Testis (tissue), 3 donors: ENCODE measurements around the gene DPYD. TPM values are rescaled to one million over a fixed set of nuclear protein-coding genes. Genes with fewer than 3 reads are reported as not detected.

ENCODE experiments used
- DNase-seq: peaks from one replicate; pipeline ENCODE4 v3.0.0-alpha.2; 2019
- H3K27ac ChIP-seq, 2 donors: fragments of 200-600 bp; sonication (generic); one replicate each; pipeline ENCODE4 v1.5.1; 2019
- H3K27me3 ChIP-seq: fragments of 200-600 bp; sonication (generic); one replicate; pipeline ENCODE4 v1.5.1; 2019
- H3K36me3 ChIP-seq: fragments of 200-600 bp; sonication (generic); one replicate; pipeline ENCODE4 v1.5.1; 2017; ENCODE audit warnings: low read depth; ENCODE audit errors: missing control alignments
- H3K4me1 ChIP-seq: fragments of 200-600 bp; sonication (generic); one replicate; pipeline ENCODE4 v1.5.1; 2019
- H3K4me3 ChIP-seq, 2 donors: fragments of 200-600 bp; sonication (generic); one replicate each; pipeline ENCODE4 v1.5.1; 2017 to 2019
- H3K9me3 ChIP-seq: fragments of 200-600 bp; sonication (generic); one replicate; pipeline ENCODE4 v1.5.1; 2017
- POLR2A ChIP-seq: fragments of 450-650 bp; IDR thresholded peaks from one replicate; pipeline ENCODE4 v1.6.1; 2017; ENCODE audit warnings: antibody characterized with exemption, mild to moderate bottlenecking, moderate library complexity
- WGBS, 2 donors: methylation state at CpG; one replicate each; pipeline ENCODE4 v1.1.5; 2018; 5-methylcytosine and 5-hydroxymethylcytosine counted together
- intact Hi-C: fragments of 100-400 bp; cut with DNase I; formaldehyde crosslinking; loops from one replicate; pipeline ENCODE4 v1.15.1; 2023; ENCODE audit warnings: low total_unique reads
- polyA plus RNA-seq: library from polyadenylated mRNA; stranded (reverse); fragments of 350-450 nt; fragmentation: Illumina TruSeq; extraction: RNeasy Lipid Tissue Mini Kit (QIAGEN cat#74804); gene quantifications from one replicate; pipeline ENCODE4 v1.2.3, GENCODE V29; 2014; ENCODE audit warnings: low read depth, low replicate concordance; ENCODE audit not compliant: insufficient read depth
- total RNA-seq, 2 donors: library from RNA; depleted of rRNA; stranded (reverse); fragments of >200 nt; gene quantifications; one replicate each; pipeline ENCODE4 v1.2.3, GENCODE V29; 2016
- TF ChIP-seq, protein P1 (sequence below), 3 experiments: fragments of 450-650 bp in 2 of 3; fragments of 200-600 bp in 1 of 3; sonication (generic) in 1 of 3; IDR thresholded peaks; one replicate each; pipeline ENCODE4 v1.5.1; 2016 to 2019; ENCODE audit warnings: antibody characterized with exemption in 3 of 3, mild to moderate bottlenecking in 2 of 3, moderate library complexity in 1 of 3

The DPYD gene
- total and polyA plus RNA-seq, 3 donors from 2014 or later: 6.7 to 14.7 (median 11.5) TPM

DNA sequence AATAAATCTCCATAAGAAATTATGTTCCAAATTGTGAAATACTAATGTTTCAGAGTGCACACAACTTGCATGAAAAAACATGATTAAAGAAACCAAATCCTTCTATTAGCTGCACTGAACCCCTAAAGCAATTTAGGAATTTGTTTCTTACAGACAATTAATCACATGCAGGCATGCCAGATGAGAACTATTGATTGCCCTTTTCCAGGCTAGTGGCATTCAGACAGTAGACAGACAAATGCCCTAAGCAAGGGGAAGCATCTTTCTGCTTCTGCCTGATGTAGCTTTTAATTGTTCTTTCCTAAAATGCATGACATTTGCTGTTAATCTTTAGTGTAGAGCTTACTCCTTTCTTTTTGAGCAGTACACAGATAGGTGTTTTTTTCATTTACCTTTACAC lies 229.5 kb downstream of the DPYD start:
- DNase-seq: no peak
- intact Hi-C loops: no loop called here
- no peaks in the 10 kb centered on the region for H3K36me3 ChIP-seq

DNA sequence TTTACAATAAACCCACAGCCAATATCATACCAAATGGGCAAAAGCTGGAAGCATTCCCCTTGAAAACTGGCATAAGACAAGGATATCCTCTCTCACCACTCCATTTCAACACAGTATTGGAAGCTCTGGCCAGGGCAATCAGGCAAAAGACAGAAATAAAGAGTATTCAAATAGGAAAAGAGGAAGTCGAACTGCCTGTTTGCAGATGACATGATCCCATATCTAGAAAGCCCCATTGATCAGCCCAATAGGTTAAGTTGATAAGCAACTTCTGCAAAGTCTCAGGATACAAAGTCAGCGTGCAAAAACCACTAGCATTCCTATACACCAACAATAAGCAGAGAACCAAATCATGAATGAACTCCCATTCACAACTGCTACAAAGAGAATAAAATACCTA lies 235.5 kb downstream of the DPYD start:
- H3K27me3 ChIP-seq: no peaks in the 10 kb centered on the region
- no peak overlapping the region for H3K27ac ChIP-seq
- no peaks in the 10 kb centered on the region for H3K36me3 ChIP-seq
- intact Hi-C loops: no loop called here
- H3K9me3 ChIP-seq: no peaks in the 10 kb centered on the region
- 88 to 92% methylated on average over 2 of the region's 2 CpGs for WGBS, 2 donors
- no peak overlapping the region for H3K4me3 ChIP-seq
- no peaks in the 10 kb centered on the region for H3K4me1 ChIP-seq
- DNase-seq: no peak
- TF ChIP-seq POLR2A: no peak
- TF ChIP-seq, protein P1, sequence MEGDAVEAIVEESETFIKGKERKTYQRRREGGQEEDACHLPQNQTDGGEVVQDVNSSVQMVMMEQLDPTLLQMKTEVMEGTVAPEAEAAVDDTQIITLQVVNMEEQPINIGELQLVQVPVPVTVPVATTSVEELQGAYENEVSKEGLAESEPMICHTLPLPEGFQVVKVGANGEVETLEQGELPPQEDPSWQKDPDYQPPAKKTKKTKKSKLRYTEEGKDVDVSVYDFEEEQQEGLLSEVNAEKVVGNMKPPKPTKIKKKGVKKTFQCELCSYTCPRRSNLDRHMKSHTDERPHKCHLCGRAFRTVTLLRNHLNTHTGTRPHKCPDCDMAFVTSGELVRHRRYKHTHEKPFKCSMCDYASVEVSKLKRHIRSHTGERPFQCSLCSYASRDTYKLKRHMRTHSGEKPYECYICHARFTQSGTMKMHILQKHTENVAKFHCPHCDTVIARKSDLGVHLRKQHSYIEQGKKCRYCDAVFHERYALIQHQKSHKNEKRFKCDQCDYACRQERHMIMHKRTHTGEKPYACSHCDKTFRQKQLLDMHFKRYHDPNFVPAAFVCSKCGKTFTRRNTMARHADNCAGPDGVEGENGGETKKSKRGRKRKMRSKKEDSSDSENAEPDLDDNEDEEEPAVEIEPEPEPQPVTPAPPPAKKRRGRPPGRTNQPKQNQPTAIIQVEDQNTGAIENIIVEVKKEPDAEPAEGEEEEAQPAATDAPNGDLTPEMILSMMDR (IDR thresholded peaks at IDR 0.05): no peak

More for the DNA sequence above, 229.5 kb downstream of the DPYD start:
- no peak overlapping the region for H3K4me3 ChIP-seq
- no peaks in the 10 kb centered on the region for H3K4me1 ChIP-seq
- no peak overlapping the region for H3K27ac ChIP-seq
- TF ChIP-seq, protein P1 (IDR thresholded peaks at IDR 0.05): no peak
- TF ChIP-seq POLR2A: no peak
- H3K27me3 ChIP-seq: no peaks in the 10 kb centered on the region
- H3K9me3 ChIP-seq: no peaks in the 10 kb centered on the region

DNA sequence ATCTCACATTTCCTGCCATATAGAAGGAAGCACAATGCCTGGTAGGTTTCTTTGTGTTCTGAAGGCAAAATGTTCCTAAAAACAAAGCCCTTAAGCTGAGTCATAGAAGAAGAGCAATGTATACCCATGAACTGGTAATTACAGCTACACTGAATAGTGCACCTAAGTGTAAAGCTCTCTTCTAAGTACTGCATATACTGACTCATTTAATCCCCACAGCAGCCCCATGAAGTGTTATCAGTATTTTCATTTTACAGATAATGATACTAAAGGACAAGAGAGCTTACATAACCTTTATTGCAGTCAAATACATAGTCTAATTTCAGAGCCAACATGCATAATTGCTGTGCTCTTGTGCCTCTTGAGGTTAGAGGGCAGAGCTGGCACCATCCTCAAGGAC lies 239.9 kb downstream of the DPYD start:
- H3K9me3 ChIP-seq: no peaks in the 10 kb centered on the region
- no peak overlapping the region for H3K27ac ChIP-seq
- H3K4me1 ChIP-seq: no peaks in the 10 kb centered on the region
- H3K36me3 ChIP-seq: no peaks in the 10 kb centered on the region
- H3K27me3 ChIP-seq: no peaks in the 10 kb centered on the region
- no peak for DNase-seq
- TF ChIP-seq, protein P1 (IDR thresholded peaks at IDR 0.05): no peak
- no peak for TF ChIP-seq POLR2A
- intact Hi-C loops: no loop called here
- no peak overlapping the region for H3K4me3 ChIP-seq

DNA sequence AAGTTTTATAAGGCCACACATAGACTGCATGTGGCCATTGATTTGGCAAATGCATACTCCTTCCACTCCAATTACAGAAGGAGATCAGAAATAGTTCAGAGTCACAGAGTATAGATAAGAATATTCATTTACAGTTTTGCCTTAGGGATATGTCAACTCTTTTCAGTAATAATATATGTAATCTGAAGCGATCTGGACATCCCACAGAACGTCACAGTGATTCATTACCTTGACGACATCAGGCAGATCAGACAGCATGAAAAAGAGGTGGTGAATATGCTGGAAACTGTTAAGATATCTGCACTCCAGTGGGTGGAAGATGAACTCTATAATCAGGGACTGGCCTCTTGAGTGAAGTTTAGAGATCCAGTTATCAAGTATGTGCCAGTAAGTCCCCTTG lies 240.4 kb downstream of the DPYD start:
- DNase-seq: no peak
- TF ChIP-seq, protein P1 (IDR thresholded peaks at IDR 0.05): no peak
- TF ChIP-seq POLR2A: no peak
- WGBS, 2 donors: 87 to 91% methylated on average over 3 of the region's 3 CpGs
- Histone ChIP-seq H3K4me3 (no peak overlapping the region), H3K36me3 (no peaks in the 10 kb centered on the region), H3K4me1 (no peaks in the 10 kb centered on the region), H3K9me3 (no peaks in the 10 kb centered on the region), H3K27ac (no peak overlapping the region), H3K27me3 (no peaks in the 10 kb centered on the region)
- intact Hi-C loops: no loop called here

DNA sequence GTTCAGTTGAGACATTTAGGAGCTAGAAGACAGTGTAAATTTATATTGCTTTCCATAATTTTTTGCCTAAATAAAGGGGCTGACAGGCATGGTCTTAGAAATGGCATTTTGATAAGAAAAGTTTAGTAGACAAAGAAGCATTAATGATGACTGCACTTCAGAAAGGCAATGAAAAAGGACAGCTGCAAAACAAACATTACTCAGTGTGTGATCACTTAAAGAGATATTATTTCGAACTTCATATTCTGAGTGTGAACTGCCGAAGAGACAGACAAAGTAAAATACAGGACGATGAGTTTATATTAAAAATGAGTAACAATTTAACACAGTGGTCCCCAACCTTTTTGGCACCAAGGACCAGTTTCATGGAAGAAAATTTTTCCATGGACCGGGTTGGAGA lies 243.1 kb downstream of the DPYD start:
- no peak for DNase-seq
- Histone ChIP-seq H3K4me1 (no peaks in the 10 kb centered on the region), H3K27ac (no peak overlapping the region), H3K9me3 (no peaks in the 10 kb centered on the region), H3K36me3 (no peaks in the 10 kb centered on the region), H3K4me3 (no peak overlapping the region), H3K27me3 (no peaks in the 10 kb centered on the region)
- WGBS, 2 donors: 90 to 93% methylated on average over 4 of the region's 4 CpGs
- TF ChIP-seq POLR2A: no peak
- TF ChIP-seq, protein P1 (IDR thresholded peaks at IDR 0.05): no peak
- intact Hi-C loops: no loop called here
